Jurkat, Clone E6-1 (cell line): Measurements from ENCODE around the gene MAP2K3.

Source experiments
- DNase-seq: peaks from one replicate; pipeline ENCODE4 v3.0.0-alpha.2; 2011; ENCODE audit warnings: low read depth, low spot score
- H3K4me3 ChIP-seq: 2 replicates; pipeline ENCODE4 v1.5.1; 2011; ENCODE audit warnings: mild to moderate bottlenecking, low read length, control low read depth, moderate library complexity

The MAP2K3 gene

GRCh38 chr17:21278450-21279197 is 5.9 kb upstream of the MAP2K3 start:
- no peak overlapping the region for H3K4me3 ChIP-seq
- peak; percentile 95 for DNase-seq

- no peak overlapping the region for H3K4me3 ChIP-seq
- DNase-seq: no peak
Measured at GRCh38 chr17:21279198-21279535, 5.3 kb upstream of the MAP2K3 start.

- no peak for DNase-seq
- no peak overlapping the region for H3K4me3 ChIP-seq
Measured at GRCh38 chr17:21279582-21279981, 4.9 kb upstream of the MAP2K3 start.

- DNase-seq: peak; percentile 74
- no peak overlapping the region for H3K4me3 ChIP-seq
Measured at GRCh38 chr17:21280081-21280518, 4.4 kb upstream of the MAP2K3 start.

- H3K4me3 ChIP-seq: no peak overlapping the region
- no peak for DNase-seq
Measured at GRCh38 chr17:21282231-21282630, 2.3 kb upstream of the MAP2K3 start.

- H3K4me3 ChIP-seq: no peak overlapping the region
- no peak for DNase-seq
Measured at GRCh38 chr17:21282850-21283249, 1.7 kb upstream of the MAP2K3 start.

- no peak for DNase-seq
Measured at GRCh38 chr17:21283482-21284318, 811 bp upstream of the MAP2K3 start.

GRCh38 chr17:21285164-21286065 is 904 bp downstream of the MAP2K3 start:
- no peak for DNase-seq
- peak overlapping the region; percentile 91 for H3K4me3 ChIP-seq

More at GRCh38 chr17:21283482-21284318, 811 bp upstream of the MAP2K3 start:
- H3K4me3 ChIP-seq: peak overlapping the region; percentile 91

GRCh38 chr17:21286066-21286770 is 1.7 kb downstream of the MAP2K3 start:
- no peak for DNase-seq
- H3K4me3 ChIP-seq: peak overlapping the region; percentile 91

GRCh38 chr17:21286909-21287702 is 2.6 kb downstream of the MAP2K3 start:
- DNase-seq: no peak
- H3K4me3 ChIP-seq: peak overlapping the region; percentile 91

GRCh38 chr17:21287703-21288449 is 3.4 kb downstream of the MAP2K3 start:
- peak; percentile 74 for DNase-seq
- peak overlapping the region; percentile 91 for H3K4me3 ChIP-seq

GRCh38 chr17:21288571-21289017 is 4.1 kb downstream of the MAP2K3 start:
- H3K4me3 ChIP-seq: peak overlapping the region; percentile 91
- DNase-seq: no peak

GRCh38 chr17:21289175-21289901 is 4.8 kb downstream of the MAP2K3 start:
- H3K4me3 ChIP-seq: no peak overlapping the region
- DNase-seq: no peak

- no peak for DNase-seq
- H3K4me3 ChIP-seq: no peak overlapping the region
Measured at GRCh38 chr17:21289902-21290571, 5.5 kb downstream of the MAP2K3 start.

GRCh38 chr17:21291357-21291756 is 6.8 kb downstream of the MAP2K3 start:
- DNase-seq: no peak

GRCh38 chr17:21291862-21292261 is 7.4 kb downstream of the MAP2K3 start:
- no peak overlapping the region for H3K4me3 ChIP-seq
- DNase-seq: no peak

More at GRCh38 chr17:21291357-21291756, 6.8 kb downstream of the MAP2K3 start:
- no peak overlapping the region for H3K4me3 ChIP-seq
